GM21529 (cell line): ENCODE data around the gene DOCK7.
"Not testable (repeated sequence)": the region's sequence is repeated elsewhere in the genome, so short reads cannot be mapped to it uniquely, and the experiment has no call there.

Experiments used
- ATAC-seq: cut with Tn5 transposase; IDR thresholded peaks from one replicate; pipeline ENCODE4 v1.9.1; 2021; ENCODE audit not compliant: unreplicated experiment

DOCK7 gene, protein sequence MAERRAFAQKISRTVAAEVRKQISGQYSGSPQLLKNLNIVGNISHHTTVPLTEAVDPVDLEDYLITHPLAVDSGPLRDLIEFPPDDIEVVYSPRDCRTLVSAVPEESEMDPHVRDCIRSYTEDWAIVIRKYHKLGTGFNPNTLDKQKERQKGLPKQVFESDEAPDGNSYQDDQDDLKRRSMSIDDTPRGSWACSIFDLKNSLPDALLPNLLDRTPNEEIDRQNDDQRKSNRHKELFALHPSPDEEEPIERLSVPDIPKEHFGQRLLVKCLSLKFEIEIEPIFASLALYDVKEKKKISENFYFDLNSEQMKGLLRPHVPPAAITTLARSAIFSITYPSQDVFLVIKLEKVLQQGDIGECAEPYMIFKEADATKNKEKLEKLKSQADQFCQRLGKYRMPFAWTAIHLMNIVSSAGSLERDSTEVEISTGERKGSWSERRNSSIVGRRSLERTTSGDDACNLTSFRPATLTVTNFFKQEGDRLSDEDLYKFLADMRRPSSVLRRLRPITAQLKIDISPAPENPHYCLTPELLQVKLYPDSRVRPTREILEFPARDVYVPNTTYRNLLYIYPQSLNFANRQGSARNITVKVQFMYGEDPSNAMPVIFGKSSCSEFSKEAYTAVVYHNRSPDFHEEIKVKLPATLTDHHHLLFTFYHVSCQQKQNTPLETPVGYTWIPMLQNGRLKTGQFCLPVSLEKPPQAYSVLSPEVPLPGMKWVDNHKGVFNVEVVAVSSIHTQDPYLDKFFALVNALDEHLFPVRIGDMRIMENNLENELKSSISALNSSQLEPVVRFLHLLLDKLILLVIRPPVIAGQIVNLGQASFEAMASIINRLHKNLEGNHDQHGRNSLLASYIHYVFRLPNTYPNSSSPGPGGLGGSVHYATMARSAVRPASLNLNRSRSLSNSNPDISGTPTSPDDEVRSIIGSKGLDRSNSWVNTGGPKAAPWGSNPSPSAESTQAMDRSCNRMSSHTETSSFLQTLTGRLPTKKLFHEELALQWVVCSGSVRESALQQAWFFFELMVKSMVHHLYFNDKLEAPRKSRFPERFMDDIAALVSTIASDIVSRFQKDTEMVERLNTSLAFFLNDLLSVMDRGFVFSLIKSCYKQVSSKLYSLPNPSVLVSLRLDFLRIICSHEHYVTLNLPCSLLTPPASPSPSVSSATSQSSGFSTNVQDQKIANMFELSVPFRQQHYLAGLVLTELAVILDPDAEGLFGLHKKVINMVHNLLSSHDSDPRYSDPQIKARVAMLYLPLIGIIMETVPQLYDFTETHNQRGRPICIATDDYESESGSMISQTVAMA (N-terminal part only)

DNA sequence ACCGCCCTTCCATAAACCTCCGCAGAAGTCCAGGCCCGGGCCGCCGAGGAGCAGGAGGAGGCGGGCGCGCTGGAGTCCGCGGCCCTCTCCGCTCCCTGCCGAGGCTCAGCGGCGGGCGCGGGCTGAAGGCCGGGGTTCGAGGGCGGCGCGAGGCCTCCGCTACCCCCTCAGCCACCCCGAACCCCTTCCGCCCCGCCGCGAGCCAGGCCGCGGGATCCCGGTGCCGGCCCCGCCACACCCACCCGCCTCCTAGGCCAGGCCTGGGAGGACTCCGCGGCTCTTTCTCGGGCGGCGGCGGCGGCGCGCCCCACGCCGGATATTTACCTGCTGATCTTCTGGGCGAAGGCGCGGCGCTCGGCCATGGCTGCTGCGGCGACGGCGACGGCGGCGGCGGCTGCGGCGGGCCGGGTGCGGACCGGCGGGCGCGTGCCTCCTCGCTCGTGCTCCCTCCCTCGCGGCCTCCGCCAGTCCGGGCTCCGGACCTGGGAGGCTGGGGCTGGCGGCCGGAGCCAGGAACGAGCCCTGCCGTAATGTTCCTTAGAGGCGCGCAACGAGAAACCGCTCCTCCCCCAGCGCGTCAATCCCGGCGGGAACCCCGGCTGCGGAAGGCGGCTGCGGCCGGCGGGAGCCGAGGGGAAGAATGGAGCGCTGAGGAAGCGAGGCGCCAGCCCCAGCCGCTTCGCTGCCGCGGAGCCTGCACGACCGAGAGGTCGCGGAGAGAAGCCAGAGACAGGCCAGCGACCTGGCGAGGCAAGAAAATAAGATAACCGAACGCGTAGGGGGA is at the start of gene DOCK7:
DOCK7 (minus strand) TSS at position 484 of the 784 bp plus-strand sequence; CDS start at position 362, 122 bp downstream.
- peak; percentile 78 for ATAC-seq

DNA sequence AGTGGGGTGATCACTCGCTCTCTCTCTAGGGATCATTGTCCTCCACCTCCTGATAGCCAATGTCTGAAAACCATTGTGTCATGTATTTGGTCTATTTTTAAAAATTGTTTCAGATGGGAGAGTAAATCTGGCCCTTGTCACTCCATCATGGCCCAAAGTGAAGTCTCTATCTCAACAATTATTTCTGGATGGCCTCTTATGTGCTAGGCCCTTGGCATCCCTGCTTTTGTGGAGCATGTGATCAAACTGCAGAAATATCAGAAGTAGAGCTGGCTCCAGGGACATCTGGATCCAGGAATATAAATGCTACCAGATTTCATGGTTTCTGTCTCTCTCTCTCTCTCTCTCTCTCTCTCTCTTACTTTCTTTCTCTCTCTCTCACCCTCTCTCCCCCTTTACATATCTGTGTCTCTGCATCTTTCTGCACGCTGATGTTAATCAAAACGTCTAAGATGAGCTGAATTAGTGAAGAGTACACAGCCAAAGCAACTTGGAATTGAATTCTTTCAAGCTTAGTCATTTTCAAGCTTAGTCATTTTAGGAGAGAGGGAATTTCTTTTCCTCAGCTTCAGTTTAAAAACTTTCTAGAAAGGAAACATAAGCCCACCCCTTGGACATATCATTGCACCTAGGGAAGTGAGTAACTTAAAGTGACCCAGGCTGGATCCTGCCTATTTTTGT is 47.4 kb upstream of the DOCK7 start:
- ATAC-seq: no peak

DNA sequence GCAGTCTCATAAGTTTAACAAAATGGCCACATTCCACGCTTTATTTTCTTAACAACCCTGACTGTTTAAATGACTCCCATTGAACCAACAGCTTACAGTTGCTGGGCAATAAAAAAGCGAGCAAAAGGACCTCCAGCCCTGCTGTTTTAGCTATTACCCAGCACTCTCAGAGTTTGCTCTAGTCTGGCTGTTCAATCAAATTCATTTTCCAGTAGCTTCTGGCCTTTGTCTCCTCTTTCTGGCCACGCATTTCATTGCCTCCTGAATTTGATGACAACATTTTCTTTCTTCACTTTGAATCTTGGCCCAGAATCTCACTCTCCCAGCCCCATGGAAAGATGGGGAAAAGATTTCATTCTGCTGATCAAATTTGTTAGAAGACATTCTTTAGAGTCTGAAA is 44.1 kb upstream of the DOCK7 start:
- no peak for ATAC-seq

DNA sequence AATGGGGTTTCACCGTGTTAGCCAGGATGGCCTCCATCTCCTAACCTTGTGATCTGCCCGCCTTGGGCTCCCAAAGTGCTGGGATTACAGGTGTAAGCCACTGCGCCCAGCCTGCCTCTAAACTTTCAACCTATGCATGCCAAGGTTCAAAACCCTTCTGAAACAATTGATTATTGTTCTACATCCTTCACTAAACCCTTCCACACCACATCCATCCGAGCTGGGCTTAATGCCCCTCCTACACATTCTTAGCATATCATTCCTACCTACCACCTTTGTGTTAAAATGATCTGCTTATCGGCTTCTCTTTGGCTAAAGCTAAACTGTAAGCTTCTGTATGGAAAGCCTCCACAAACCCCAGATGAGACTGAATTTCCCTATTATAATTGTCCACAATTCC is 40.8 kb upstream of the DOCK7 start:
- ATAC-seq: no peak

DNA sequence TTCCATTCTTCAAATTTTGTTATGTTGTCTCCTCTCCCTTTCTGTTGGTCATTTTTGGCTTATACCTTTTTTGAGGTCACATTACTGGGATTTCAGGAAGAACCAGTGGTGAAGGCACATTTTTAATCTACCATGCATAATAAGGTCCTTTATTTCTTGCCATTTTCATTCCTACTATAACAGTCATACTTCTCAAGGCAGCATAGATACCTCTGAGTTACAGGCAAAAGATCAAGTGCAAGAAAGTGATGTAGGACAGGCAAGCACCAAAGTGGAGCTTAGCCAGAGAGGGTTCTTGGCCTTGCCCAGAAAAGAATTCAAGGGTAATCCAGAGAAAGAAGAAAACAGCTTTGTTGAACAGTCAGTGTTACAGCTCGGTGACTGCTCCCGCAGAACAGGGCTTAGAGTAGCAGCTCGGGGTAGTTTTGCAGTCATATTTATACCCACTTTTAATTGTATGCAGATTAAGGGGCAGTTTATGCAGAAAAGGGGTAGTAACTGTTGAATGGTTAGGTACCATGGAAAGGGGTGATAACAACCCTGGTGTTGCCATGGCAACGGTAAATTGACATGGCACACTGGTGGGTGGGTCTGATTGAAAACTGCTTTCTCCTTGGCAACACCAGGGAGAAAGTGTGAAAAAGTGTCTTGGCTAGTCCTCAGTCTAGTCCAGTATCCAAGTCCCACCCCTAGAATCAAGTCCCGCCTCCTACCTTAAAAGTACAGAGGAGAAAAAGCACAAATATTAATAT is 39.6 kb upstream of the DOCK7 start:
- no peak for ATAC-seq

DNA sequence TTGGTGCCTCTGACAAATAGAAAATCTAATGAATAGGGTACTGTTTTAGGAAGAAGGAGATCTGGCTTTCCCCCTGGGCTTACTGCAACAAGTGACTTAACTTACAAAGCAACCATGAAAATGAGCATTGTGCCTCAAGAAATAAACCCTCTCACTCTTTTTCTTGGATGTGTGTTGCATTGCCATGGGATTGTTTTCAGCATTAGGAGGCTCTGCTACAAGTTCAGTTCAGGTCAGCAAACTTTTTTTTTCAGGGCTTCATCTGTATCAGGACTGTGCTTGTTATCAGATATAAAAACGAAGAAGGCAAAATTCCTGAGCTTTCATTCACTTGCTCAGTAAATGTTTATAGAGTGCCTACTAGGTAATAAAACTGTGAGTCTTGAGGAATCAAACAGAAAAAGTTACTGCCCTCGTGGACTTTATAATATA is 37.8 kb upstream of the DOCK7 start:
- no peak for ATAC-seq

DNA sequence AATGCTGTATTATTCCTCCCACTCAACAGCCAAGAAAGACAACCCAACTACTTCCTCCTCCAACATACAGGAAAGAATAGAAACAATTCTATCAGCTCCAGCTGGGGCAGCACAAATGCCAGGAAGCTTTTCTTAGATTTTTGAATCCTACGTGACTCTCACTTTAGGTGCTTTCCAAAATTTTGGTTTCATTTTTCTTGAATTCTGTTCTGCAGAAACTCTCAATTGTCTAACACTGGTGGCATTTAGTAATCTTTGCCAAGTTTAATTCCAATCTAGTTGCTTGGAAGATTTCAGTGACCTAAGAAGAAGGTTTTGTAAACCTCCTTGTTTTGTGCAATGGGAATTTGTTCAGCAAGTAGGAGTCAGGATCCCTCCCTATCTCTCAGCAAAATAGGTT is 37.1 kb upstream of the DOCK7 start:
- no peak for ATAC-seq

DNA sequence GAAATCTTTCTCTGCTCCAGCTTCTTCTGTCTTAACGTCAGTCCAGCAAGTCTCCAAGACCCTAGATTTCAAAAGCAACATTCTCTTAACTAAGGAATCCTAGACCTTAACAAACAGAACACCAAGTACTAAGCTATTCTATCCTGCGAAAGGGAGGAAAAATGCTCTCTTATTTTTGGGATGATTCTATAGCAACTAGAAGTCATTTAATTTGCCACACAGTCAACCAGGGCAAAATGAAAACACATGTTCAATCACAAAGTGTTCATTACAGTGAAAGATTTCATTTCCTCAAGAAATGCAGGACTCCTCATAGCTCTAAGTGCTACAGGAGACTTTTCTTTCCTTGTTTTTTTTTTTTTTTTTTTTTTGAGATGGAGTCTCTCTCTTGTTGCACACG is 36.2 kb upstream of the DOCK7 start:
- ATAC-seq: no peak

DNA sequence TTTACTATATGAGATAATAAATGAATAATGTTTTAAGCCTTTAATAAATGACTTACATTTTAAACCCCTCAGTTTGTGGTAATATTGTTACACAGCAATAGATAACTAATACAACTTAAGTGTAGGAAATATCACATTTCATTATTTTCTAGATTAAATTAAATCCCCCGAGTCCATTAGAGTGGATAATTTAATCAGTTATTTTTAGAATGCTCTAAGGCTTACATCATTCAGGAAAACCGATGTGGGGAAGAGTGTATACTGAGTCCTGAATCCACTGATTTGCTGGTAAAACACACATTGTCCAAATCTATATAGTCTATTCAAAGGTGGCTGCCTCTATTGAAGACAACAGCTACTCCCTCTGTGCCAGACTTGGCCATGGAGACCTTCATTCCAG is 35.7 kb upstream of the DOCK7 start:
- no peak for ATAC-seq

DNA sequence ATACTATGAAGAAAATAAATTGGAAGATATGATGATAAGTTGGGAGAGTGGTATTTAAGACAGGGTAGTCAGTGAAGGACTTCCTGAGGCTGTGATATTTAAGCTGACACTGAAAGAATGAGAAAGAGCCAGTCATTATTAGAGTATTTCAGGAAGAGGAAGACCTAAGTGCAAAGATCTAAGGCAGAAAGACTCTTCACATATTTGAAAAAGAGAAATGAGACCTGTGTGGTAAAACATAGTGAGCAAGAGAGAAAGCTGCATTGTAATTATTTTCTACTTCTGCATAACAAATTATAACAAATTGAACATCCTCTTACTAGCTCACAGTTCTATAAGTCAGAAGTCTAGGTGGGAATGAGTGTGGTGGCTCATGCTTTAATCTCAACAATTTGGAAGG is 34.6 kb upstream of the DOCK7 start:
- peak; percentile 88 for ATAC-seq

DNA sequence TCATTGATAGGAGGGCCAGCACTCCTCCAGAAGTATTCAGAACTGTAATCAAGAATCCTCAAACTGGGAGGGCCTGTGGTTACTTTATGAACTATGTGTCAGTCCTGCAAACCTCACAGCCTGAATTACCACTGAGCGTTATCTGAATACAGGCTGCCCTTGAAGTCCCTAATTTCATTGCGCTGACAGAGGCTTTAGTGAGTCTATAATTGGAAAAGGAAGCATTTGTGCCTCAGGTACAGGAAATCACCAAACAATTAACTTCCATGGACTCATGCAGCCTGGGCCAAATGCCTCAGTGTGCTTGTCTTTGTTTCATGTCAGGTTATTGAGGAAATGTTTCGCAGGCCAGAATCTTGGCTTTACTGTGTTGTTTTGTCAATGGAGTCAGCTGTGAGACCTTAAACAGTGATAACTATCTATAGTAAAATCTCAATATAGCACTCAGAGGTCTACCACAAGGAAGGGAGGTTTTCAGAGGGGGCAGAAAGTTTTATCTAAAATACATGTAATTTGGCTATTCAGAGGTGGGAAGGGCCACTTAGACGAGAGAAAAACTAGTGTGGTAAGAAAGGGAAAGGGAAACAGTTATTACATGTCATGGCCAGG is 32.9 kb upstream of the DOCK7 start:
- no peak for ATAC-seq

DNA sequence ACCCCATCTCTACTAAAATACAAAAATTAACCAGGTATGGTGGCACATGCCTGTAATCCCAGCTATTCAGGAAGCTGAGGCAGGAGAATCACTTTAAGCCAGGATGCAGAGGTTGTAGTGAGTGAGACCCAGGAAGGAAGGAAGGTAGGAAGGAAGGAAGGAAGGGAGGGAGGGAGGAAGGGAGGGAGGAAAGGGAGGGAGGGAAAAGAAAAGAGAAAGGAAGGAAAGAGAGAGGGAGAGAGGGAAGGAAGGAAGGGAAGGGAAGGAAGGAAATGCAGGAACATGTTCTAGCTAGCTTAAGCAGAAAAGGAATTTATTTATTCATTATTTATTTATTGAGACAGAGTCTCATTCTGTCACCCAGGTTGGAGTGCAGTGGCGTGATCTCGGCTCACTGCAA is 30.2 kb upstream of the DOCK7 start:
- ATAC-seq: not testable (repeated sequence)

DNA sequence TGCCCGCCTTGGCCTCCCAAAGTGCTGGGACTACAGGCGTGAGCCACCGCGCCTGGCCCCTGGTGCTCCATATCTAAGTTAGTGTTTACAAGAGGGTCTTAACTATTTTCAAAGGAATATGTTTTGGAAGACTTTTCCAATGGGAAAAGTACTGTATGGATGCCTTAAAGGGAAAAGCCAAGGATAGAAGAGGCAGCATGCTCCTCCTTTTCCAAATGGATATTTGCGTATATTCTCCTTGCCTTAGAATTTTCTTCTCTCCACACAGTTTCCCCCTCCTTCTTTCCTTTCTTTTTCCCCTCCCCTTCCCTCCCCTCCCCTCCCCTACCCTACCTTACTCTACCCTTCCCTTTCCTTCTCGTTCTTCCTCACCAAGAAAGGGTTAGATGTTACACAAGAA is 29.3 kb upstream of the DOCK7 start:
- no peak for ATAC-seq

DNA sequence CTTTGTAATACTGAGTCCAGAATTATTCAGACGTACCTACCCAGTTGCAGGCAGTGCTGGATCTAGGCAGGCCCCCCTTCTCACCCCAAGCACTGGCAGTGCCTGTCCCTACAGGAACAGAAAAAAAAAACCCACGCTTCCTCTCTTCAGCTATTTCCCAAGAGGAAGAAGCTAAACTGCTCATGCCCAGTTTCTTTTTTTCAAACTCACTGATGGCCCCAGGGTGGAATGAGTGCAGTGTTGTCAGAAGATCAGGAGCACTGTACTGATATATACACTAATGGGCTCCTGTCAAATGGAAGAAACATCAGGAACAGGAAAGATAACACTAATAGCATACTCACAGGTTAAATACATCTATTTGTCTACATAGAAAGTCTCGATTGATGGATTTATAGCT is 28.2 kb upstream of the DOCK7 start:
- ATAC-seq: no peak

DNA sequence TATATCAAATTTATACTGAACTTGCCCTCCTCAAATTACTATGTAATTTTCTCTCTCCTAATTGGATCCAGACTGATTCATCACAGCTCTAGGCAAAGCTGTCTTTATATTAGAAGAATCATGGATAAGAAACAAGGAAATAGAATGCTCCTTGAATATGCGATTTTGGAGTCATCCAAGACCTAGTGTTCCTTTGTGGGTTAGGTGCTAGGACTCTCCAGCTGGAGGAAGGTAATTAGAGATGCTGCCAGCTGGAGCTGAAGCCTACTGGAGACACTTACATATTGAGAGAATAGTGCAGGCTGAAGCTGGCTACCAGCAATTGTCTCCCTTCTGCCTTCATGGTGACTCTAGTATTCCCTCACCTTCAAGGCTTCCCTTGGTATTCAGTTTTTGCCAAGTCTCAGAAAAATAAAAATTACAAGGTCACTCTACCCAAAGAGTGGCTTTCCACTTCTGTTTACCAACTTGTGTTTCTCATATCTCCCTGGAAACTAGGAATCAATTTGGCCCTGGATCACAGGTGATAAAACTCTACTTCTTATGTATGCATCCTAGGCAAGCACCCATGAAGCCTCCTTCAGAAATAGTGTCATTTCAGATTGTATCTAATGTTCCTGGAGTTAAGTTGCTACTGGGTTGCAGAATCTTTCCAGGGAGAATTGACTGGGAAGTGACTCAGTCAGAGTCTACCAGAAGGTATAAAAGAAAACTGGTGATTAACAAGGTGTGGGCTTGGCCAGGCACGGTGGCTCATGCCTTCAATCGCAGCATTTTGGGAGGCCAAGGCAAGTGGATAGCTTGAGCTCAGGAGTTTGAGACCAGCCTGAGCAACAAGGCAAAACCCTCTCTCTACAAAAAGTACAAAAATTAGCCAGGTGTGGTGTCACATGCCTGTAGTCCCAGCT is 24.4 kb upstream of the DOCK7 start:
- ATAC-seq: no peak

DNA sequence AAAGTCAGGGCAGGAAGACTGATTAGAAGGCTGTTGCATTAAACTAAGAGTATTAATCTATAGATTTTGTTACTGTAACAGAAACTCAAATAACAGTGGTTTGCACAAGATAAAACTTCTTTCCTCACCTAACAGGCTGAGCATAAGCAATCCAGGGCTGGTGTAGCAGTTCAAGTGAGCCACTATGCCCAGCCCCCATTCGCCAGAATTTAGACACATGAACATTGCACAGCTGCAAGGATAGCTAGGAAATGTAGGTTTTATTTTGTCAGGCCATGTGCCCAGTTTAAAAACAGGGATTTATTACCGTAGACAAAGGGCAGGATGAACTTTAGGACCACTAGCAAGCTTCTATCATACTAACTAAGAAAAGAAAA is 19.5 kb upstream of the DOCK7 start:
- no peak for ATAC-seq

DNA sequence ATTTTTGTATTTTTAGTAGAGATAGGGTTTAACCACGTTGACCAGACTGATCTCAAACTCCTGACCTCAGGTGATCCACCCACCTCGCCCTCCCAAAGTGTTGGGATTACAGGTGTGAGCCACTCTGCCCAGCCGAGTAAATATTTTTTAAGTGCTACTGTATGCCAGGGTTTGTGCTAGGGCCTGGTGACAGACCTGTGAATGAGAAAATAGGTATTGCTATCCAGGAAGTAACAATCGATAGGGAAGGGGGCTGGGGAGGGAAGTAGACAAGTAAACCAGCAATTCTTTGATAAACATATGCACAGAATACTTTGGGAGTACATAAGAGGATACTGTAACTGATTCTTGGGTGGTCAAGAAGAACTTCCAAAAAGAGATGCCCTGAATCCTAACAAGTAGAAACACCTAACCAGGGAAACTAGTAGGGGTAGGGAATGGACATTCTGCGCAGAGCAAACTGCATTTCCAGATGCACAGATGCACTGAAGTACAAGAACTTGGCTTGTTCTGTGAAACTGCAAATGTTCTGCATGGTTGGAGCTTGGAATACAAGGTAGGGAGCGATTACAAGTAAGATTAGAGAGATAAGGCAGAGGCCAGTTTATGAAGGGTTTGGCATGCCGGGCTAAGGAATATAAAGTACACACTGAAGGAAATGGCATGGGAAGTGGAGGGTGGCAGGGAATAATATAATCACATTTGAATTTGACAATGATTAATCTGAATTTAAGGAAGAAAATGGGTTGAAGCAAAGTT is 19.0 kb upstream of the DOCK7 start:
- no peak for ATAC-seq
